Ramos (cell line): ENCODE data around the gene DRD1.

Experiments
- in situ Hi-C: fragments of 300-500 bp; cut with MboI; formaldehyde crosslinking; loops from one replicate; pipeline ENCODE4 v1.14.3; 2022; ENCODE audit warnings: low sequenced_read_pairs; ENCODE audit not compliant: unreplicated experiment

DRD1 gene

GRCh38 chr5:175444060-175444904, at the start of gene DRD1:
Gene DRD1 (minus strand): TSS chr5:175444182. CDS start chr5:175443099, 1,083 bp downstream.
- in situ Hi-C loops, result loop anchor here (10.0 kb wide), 1 partner anchor 489 kb away; no protein-coding TSS in a partner anchor

DNA sequence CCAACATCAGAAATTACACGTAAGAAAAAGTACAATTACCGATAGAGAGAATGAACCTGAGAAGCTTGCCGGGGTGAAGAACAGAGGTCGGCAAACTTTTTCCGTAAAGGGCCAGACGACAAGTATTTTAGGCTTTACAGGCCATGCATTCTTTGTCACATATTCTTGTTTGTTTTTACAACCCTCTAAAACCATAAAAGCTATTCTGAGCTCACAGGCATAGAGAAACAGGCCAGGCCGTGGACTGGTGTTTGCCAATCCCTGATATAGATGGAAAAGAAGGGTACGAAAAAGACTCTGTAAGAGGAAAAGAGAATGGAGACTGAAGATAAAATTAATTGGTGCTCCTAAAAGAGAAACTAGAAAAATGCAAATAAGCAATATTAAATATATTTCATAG, 49.7 kb upstream of the DRD1 start:
- in situ Hi-C loops, result no loop called here

DNA sequence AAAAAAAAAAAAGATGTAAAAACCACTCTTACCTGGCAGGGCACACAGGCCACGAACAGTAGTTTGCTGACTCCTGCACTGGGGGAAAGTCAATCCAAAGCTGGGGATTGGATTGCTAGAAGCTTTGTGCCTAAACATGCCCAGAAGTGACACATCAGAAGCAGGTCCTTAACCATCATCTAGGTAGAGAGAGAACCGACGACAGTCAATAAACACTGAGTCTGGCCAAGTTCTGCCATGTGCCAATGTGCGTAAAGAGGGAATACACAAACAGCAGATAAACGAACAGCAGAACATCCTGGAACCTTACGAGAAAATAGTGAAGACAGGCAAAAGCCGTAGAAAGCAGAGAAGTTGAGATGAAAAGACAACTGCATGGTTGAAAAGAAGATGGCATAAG, 49.3 kb upstream of the DRD1 start:
- in situ Hi-C loops, result no loop called here

- in situ Hi-C loops, result no loop called here
Observed at GRCh38 chr5:175491223-175491622, 47.2 kb upstream of the DRD1 start.

DNA sequence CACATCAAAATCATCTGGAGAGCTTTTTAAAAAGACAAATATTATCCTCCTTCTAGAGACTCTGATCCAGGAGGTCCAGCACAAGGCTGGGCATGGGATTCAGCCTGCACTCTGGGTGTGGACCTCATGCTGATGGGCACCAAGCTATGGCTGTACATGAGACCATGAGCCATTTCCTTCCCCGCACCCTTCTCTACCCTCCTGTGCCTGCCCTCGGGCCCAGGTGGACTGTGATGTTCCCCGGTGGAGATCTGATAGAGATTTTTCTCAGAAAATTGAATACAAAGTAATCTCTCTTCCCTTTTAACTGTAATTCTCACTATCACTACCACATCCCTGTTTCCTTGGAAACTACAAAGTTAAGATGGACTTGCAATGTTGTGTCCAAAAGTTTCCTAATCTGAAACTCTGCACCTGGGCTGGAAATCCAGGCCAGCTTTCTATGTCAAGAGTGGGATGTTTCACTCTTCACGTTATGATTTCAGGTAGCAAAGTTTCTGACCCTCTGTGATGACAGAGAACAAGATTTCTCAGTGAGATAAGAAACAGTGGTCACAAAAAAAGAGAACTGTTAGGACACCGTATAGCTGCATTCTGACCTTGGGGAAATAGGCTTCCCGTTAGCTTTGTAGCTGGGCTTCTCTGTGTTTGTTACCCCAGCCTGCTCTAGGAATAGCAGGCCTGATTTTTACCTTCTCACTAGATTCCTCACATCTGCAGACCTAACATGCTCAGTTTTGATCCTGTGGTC, 45.9 kb upstream of the DRD1 start:
- in situ Hi-C loops, result no loop called here

DNA sequence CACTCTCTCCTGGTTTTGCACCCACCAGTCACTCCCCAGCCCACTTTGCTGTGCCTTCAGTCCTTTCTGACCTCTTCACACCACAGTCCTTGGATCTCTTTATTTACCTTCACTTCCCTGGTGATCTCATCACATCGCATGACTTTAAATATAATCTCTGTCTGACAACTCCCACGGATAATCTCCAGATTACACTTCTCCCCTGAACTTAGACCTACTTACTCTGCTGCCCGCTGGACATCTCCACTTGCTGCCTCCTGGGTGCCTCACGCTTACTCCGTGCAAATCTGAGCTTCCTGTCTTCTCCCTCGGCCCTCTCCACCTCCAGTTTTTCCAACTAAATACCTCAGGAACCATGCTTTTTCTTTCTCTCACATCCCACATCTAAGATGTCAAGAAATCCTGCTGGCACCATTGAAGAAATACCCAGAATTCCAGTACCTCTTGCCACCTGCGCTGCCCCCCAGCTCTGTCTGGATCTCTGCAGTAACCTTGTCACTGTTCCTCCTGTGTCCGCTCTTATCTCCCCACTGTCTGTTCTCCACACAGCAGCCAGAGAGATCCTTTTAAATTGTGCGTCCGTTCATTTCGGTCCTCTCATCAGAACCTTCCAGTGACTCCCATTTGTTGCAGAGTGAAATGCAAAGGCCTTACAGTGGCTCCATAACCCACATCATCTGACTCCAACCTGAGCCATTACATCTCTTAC, 43.7 kb upstream of the DRD1 start:
- in situ Hi-C loops, result no loop called here

DNA sequence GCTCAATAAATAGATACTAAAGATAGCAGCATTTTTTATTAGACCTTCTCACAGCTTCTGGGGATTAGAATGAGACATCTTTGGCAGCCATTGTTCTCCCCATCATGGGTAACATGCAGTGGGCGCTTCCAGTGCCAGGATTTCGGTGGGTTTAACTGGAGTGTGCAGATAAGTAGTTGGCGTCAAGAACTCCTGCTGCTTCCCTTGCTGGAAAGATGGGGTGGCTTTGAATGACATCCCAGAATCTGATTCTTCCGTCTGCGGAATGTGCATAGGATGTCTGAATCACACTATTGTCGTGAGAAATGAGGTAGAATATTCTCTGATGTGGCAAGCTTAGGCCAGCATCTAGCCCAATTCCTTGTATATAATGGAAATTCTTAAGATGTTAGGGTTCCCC, 41.6 kb upstream of the DRD1 start:
- in situ Hi-C loops, result no loop called here

DNA sequence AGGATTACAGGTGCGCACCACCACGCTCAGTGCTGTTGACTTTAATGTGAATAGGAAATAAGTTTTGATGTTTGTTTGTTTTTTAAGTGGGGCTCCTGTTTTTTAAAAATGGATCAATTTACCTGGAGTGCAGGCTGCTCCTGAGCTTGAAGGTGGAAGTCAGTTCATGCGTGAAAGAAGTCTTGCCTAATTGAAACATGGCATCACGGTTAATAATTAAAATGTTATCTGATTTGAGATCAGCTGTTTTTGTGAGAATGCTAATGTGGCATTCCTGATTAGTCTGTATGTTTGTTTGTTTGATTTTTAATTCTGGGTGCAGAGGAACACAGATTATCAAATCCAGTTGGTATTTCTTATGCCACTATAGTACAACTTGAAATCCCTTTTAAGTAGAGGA, 40.8 kb upstream of the DRD1 start:
- in situ Hi-C loops, result no loop called here

GRCh38 chr5:175484322-175484721, 40.3 kb upstream of the DRD1 start:
- in situ Hi-C loops, result no loop called here

GRCh38 chr5:175483337-175483736, 39.4 kb upstream of the DRD1 start:
- in situ Hi-C loops, result no loop called here

DNA sequence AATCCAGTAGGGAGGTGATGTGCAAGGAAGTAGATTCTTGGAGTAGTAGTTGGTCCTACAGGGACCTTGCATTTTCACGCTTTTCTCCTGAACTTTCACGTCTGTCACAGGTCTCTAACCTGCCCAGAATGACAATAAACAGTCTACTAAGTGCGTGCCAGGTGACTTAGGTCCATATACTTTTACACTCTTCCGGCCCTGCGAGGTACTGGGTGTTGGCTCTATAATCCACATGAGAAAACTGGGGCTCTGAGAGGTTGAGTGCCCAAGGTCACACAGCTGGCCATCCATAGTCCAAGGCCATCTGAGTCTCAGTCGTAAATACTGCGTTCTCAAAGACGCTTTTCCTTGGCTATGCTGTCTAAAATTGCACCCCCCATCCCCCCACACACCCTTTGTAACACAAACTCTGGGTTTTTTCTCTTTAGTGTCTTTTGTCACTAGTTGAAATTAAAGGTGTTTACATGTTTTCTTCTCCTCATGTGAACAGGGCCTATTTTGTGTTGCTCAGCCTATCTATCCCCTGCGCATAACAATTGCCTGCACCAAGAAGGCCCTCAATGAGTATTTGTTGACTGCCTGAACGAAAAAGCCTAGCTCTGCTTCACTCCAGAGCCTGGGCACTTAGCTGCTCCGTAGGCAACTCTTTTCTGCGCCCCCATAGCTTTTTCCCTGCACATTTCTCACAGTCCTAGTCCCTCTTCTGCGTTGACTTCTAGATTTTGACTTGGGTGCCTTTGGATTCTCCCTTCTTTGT, 35.3 kb upstream of the DRD1 start:
- in situ Hi-C loops, result no loop called here

GRCh38 chr5:175478384-175479124, 34.6 kb upstream of the DRD1 start, which contains the start of gene SFXN1:
Gene SFXN1 (plus strand): TSS chr5:175478560. CDS start chr5:175492104, 13,544 bp downstream.
- in situ Hi-C loops, result no loop called here

- in situ Hi-C loops, result no loop called here
Observed at GRCh38 chr5:175478008-175478383, 34.0 kb upstream of the DRD1 start.

DNA sequence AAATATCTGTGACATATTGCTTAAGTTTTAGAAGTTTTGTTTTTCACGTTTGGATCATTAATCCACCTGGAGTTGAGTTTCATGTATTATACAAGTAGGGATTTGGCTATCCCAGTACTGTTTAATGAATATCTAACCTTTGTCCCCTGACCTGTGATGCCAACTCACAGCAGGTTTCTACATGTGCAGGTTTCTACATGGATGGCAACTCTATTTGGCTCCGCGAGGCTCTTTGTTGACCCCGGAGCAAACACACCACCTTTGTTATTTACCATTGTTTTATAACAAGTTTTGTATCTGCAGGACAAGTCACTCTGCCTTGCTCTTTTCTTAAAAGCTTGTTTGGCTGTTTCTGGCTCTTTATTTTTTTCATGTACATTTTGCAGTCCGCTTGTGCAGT, 33.5 kb upstream of the DRD1 start:
- in situ Hi-C loops, result no loop called here

- in situ Hi-C loops, result no loop called here
Observed at GRCh38 chr5:175475248-175475647, 31.3 kb upstream of the DRD1 start.

- in situ Hi-C loops, result no loop called here
Observed at GRCh38 chr5:175472378-175472777, 28.4 kb upstream of the DRD1 start.

DNA sequence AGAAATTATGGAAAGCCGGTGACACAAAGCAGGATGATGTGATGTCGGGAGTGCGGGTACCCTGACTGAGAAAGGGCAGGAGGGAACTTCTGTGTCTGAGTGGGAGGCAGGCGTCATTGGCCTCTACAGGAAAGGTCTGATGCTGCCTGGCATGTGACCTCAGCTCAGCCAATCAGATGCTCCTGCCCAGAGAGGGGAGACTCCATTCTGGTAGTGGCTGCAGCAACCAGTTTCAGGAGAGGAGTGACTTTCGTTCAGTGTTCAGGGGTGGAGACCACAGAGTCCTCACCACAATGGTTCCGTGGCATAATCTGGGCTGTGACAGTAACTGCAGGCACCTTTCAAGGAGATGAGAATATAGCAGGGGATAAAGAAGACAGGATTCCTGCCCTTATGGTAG, 27.6 kb upstream of the DRD1 start:
- in situ Hi-C loops, result no loop called here

DNA sequence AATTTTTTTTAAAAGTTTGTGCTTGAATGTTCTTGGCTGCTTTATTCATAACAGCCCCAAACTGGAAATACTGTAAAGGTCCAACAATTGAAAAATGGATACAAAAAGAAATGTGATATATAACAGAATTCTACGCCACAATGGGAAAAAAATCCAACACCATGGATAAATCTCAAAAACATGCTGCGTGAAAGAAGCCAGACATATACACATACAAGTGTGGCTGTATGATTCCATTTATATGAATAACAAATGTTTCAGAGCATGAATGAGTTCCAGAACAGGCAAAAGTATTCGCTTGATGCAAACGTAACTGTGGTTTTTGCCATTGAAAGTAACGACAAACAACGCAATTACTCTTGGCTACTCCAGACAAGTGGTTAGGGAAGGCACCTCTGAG, 27.2 kb upstream of the DRD1 start:
- in situ Hi-C loops, result no loop called here

- in situ Hi-C loops, result no loop called here
Observed at GRCh38 chr5:175470781-175471180, 26.8 kb upstream of the DRD1 start.
